Measurements from ENCODE around the gene GABRA5. TPM values are rescaled to one million over a fixed set of nuclear protein-coding genes. Genes with fewer than 3 reads are reported as not detected.
A peak's percentile ranks its signal among the peaks of the same experiment; 100 is the strongest.

GABRA5 gene
- polyA plus RNA-seq, 1 donor from 2014 or later = 25.3 TPM

- Histone ChIP-seq H3K4me2 (ENCODE audit: low read length) (no peak overlapping the region), H3F3A (ENCODE audit: insufficient read depth, low read length, poor library complexity, severe bottlenecking) (no peaks in the 10 kb centered on the region), H3K9me3 (ENCODE audit: low read length) (no peaks in the 10 kb centered on the region), H4K20me1 (ENCODE audit: insufficient read depth) (no peaks in the 10 kb centered on the region), H3K9ac (ENCODE audit: low read length) (no peak overlapping the region), H3K27me3 (ENCODE audit: insufficient read depth, low read depth, low read length) (no peaks in the 10 kb centered on the region), H3K36me3 (ENCODE audit: insufficient read depth, low read length) (no peaks in the 10 kb centered on the region), H3K27ac (ENCODE audit: low read length) (no peak overlapping the region), H3K4me3 (ENCODE audit: low read length) (no peak overlapping the region), H2AFZ (ENCODE audit: low read depth, low read length) (no peak overlapping the region), H3K79me2 (replicated peaks; ENCODE audit: insufficient read depth, low read length) (no peaks in the 10 kb centered on the region), H3K9me2 (ENCODE audit: insufficient read depth, low read length) (no peaks in the 10 kb centered on the region)
- TF ChIP-seq POLR2AphosphoS5 (IDR thresholded peaks at IDR 0.05) (no peak), EP300 (conservative IDR thresholded peaks at IDR 0.05; ENCODE audit: poor library complexity, severe bottlenecking) (no peak), EZH2 (IDR thresholded peaks at IDR 0.05; ENCODE audit: borderline replicate concordance, insufficient read depth, low read length, poor library complexity, severe bottlenecking) (no peak), SMC3 (conservative IDR thresholded peaks at IDR 0.05; ENCODE audit: poor library complexity) (peak; percentile 86), TAF1 (IDR thresholded peaks at IDR 0.05; ENCODE audit: low read depth) (no peak), RAD21 (conservative IDR thresholded peaks at IDR 0.05) (peak; percentile 94), MXI1 (conservative IDR thresholded peaks at IDR 0.05; ENCODE audit: poor library complexity, severe bottlenecking) (no peak)
- TF ChIP-seq, protein P1, sequence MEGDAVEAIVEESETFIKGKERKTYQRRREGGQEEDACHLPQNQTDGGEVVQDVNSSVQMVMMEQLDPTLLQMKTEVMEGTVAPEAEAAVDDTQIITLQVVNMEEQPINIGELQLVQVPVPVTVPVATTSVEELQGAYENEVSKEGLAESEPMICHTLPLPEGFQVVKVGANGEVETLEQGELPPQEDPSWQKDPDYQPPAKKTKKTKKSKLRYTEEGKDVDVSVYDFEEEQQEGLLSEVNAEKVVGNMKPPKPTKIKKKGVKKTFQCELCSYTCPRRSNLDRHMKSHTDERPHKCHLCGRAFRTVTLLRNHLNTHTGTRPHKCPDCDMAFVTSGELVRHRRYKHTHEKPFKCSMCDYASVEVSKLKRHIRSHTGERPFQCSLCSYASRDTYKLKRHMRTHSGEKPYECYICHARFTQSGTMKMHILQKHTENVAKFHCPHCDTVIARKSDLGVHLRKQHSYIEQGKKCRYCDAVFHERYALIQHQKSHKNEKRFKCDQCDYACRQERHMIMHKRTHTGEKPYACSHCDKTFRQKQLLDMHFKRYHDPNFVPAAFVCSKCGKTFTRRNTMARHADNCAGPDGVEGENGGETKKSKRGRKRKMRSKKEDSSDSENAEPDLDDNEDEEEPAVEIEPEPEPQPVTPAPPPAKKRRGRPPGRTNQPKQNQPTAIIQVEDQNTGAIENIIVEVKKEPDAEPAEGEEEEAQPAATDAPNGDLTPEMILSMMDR (IDR thresholded peaks at IDR 0.05; ENCODE audit: poor library complexity, severe bottlenecking) = peak; percentile 93
- TF ChIP-seq, protein P2, sequence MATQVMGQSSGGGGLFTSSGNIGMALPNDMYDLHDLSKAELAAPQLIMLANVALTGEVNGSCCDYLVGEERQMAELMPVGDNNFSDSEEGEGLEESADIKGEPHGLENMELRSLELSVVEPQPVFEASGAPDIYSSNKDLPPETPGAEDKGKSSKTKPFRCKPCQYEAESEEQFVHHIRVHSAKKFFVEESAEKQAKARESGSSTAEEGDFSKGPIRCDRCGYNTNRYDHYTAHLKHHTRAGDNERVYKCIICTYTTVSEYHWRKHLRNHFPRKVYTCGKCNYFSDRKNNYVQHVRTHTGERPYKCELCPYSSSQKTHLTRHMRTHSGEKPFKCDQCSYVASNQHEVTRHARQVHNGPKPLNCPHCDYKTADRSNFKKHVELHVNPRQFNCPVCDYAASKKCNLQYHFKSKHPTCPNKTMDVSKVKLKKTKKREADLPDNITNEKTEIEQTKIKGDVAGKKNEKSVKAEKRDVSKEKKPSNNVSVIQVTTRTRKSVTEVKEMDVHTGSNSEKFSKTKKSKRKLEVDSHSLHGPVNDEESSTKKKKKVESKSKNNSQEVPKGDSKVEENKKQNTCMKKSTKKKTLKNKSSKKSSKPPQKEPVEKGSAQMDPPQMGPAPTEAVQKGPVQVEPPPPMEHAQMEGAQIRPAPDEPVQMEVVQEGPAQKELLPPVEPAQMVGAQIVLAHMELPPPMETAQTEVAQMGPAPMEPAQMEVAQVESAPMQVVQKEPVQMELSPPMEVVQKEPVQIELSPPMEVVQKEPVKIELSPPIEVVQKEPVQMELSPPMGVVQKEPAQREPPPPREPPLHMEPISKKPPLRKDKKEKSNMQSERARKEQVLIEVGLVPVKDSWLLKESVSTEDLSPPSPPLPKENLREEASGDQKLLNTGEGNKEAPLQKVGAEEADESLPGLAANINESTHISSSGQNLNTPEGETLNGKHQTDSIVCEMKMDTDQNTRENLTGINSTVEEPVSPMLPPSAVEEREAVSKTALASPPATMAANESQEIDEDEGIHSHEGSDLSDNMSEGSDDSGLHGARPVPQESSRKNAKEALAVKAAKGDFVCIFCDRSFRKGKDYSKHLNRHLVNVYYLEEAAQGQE (IDR thresholded peaks at IDR 0.05; ENCODE audit: borderline replicate concordance) = no peak
Observed at GRCh38 chr15:26889298-26889898, 22.5 kb downstream of the GABRA5 start.

- no peak overlapping the region for H2AFZ ChIP-seq (ENCODE audit: low read depth, low read length)
- no peaks in the 10 kb centered on the region for H3K9me3 ChIP-seq (ENCODE audit: low read length)
- no peak overlapping the region for H3K4me3 ChIP-seq (ENCODE audit: low read length)
- H3K9ac ChIP-seq (ENCODE audit: low read length) = no peak overlapping the region
- H4K20me1 ChIP-seq (ENCODE audit: insufficient read depth) = no peaks in the 10 kb centered on the region
- no peaks in the 10 kb centered on the region for H3K79me2 ChIP-seq (replicated peaks; ENCODE audit: insufficient read depth, low read length)
- H3F3A ChIP-seq (ENCODE audit: insufficient read depth, low read length, poor library complexity, severe bottlenecking) = no peaks in the 10 kb centered on the region
- no peak overlapping the region for H3K4me2 ChIP-seq (ENCODE audit: low read length)
- no peak overlapping the region for H3K27ac ChIP-seq (ENCODE audit: low read length)
- TF ChIP-seq, protein P2 (IDR thresholded peaks at IDR 0.05; ENCODE audit: borderline replicate concordance) = no peak
- TF ChIP-seq MXI1 (conservative IDR thresholded peaks at IDR 0.05; ENCODE audit: poor library complexity, severe bottlenecking) = no peak
- TF ChIP-seq EZH2 (IDR thresholded peaks at IDR 0.05; ENCODE audit: borderline replicate concordance, insufficient read depth, low read length, poor library complexity, severe bottlenecking) = no peak
- no peak for TF ChIP-seq EP300 (conservative IDR thresholded peaks at IDR 0.05; ENCODE audit: poor library complexity, severe bottlenecking)
- no peak for TF ChIP-seq SMC3 (conservative IDR thresholded peaks at IDR 0.05; ENCODE audit: poor library complexity)
- TF ChIP-seq, protein P1 (IDR thresholded peaks at IDR 0.05; ENCODE audit: poor library complexity, severe bottlenecking) = no peak
- TF ChIP-seq RAD21 (conservative IDR thresholded peaks at IDR 0.05) = no peak
- TF ChIP-seq TAF1 (IDR thresholded peaks at IDR 0.05; ENCODE audit: low read depth) = no peak
- no peak for TF ChIP-seq POLR2AphosphoS5 (IDR thresholded peaks at IDR 0.05)
- H3K27me3 ChIP-seq (ENCODE audit: insufficient read depth, low read depth, low read length) = no peaks in the 10 kb centered on the region
- no peaks in the 10 kb centered on the region for H3K36me3 ChIP-seq (ENCODE audit: insufficient read depth, low read length)
- H3K9me2 ChIP-seq (ENCODE audit: insufficient read depth, low read length) = no peaks in the 10 kb centered on the region
Observed at GRCh38 chr15:26890451-26890850, 23.6 kb downstream of the GABRA5 start.

All from neural cell (in vitro differentiated cells).